Islet precursor cell (in vitro differentiated cells): Measurements from ENCODE around the gene RFC3.
"Not testable (repeated sequence)": the region's sequence is repeated elsewhere in the genome, so short reads cannot be mapped to it uniquely, and the experiment has no call there.

ENCODE experiments used
- DNase-seq: peaks from one replicate; pipeline ENCODE4 v3.0.0-alpha.2; 2018

RFC3 gene

GRCh38 chr13:33817901-33818706 lies at the start of gene RFC3:
RFC3 (plus strand) TSS chr13:33818149; CDS start chr13:33818179, 30 bp downstream.
- peak; percentile 95 for DNase-seq

GRCh38 chr13:33771296-33771695 lies 46.7 kb upstream of the RFC3 start:
- DNase-seq = no peak

- DNase-seq = no peak
These were observed 44.0 kb upstream of the RFC3 start for GRCh38 chr13:33773790-33774462.

GRCh38 chr13:33775339-33776108 lies 42.4 kb upstream of the RFC3 start:
- peak; percentile 77 for DNase-seq

- no peak for DNase-seq
These were observed 41.6 kb upstream of the RFC3 start for GRCh38 chr13:33776239-33776881.

- DNase-seq = no peak
These were observed 35.3 kb upstream of the RFC3 start for GRCh38 chr13:33782631-33783030.

GRCh38 chr13:33783212-33783611 lies 34.7 kb upstream of the RFC3 start:
- DNase-seq = not testable (repeated sequence)

- DNase-seq = no peak
These were observed 33.2 kb upstream of the RFC3 start for GRCh38 chr13:33784738-33785137.

GRCh38 chr13:33785384-33785783 lies 32.6 kb upstream of the RFC3 start:
- DNase-seq = no peak

GRCh38 chr13:33787051-33787591 lies 30.8 kb upstream of the RFC3 start:
- no peak for DNase-seq

- DNase-seq = no peak
These were observed 28.8 kb upstream of the RFC3 start for GRCh38 chr13:33789066-33789606.

GRCh38 chr13:33789739-33790138 lies 28.2 kb upstream of the RFC3 start:
- DNase-seq = no peak

- no peak for DNase-seq
These were observed 24.2 kb upstream of the RFC3 start for GRCh38 chr13:33793726-33794125.

GRCh38 chr13:33794576-33794975 lies 23.4 kb upstream of the RFC3 start:
- no peak for DNase-seq

GRCh38 chr13:33796095-33796494 lies 21.9 kb upstream of the RFC3 start:
- DNase-seq = no peak

- no peak for DNase-seq
These were observed 20.3 kb upstream of the RFC3 start for GRCh38 chr13:33797622-33798021.

GRCh38 chr13:33798023-33798422 lies 19.9 kb upstream of the RFC3 start:
- DNase-seq = no peak

- no peak for DNase-seq
These were observed 17.9 kb upstream of the RFC3 start for GRCh38 chr13:33799950-33800592.

- DNase-seq = no peak
These were observed 17.2 kb upstream of the RFC3 start for GRCh38 chr13:33800646-33801186.

- DNase-seq = no peak
These were observed 11.3 kb upstream of the RFC3 start for GRCh38 chr13:33806470-33807248.

- not testable (repeated sequence) for DNase-seq
These were observed 5.1 kb upstream of the RFC3 start for GRCh38 chr13:33812829-33813228.
